Superior temporal gyrus (tissue), 1 donor: ENCODE data around the gene CLDN34.

ENCODE experiments used
- DNase-seq: peaks from one replicate; pipeline ENCODE4 v3.0.0-alpha.2; 2016; ENCODE audit errors: extremely low spot score

The CLDN34 gene

DNA sequence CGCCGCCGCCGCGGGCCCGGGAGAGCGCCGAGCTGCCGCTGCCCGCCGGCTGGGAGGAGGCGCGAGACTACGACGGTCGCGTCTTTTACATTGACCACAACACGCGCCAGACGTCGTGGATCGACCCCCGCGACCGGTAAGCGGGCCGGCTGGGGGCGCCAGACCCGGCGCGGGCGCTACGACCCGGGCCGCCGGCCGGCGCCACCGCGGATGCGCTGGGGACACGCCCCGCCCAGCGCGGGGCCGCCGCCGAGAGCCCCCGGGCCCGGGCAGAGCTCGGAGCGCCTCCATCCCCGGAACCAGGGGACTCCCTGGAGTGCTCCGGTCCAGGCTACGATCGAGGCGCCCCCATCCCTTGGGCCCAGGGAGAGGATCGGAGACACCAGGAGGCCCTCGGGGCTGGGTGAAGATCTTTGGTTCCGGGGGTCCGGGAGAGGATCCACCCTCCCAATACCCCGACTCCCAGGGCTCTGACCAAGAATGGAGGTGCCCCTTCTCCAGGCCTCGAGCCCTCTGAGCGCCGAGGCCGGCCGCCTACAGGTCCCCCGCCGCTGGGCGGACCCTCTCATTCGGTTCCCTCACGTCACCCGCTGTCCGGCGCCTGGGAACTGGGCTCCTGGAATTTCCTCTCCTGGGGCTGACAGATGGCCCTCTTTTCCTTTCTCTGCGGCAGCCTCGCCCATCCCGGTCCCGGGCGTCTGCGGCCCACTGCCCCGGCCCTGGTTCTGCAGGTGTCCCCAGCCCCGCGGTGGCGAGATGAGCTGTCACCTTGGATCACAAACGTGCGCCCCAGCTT, 48.8 kb downstream of the CLDN34 start:
- DNase-seq: no peak

DNA sequence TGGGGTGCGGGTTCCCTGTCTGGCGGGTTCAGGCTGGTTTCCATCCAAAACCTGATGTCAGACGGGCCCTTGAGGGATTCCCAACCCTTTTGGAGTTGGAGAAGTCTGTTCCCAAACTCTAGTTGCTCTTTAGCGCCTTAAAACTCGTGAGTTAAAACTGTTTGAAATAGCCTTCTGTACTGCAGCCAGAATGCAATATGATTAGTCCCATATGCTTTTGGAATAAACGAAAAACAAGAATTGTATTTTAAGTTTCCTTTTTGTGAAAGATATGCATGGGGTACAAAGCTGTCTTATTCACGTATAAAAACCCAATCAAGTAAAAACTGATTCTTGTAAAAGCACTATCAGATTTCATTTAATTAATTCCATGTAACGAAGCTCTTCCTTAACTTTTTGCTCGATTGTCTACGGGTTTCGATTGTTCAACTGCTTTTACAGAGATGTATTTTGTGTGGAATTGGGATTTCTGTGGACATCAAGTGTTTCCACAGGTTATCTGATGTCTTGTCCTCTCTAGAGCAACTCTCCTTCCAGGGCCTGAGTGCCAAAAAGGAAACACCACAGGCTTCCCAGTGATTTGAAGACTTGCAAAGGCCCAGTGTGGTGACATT, 49.5 kb downstream of the CLDN34 start:
- DNase-seq: peak; percentile 13

- no peak for DNase-seq
Observed at GRCh38 chrX:10017872-10018271, 50.7 kb downstream of the CLDN34 start.
